Activated T-cell treated with anti-CD3 and anti-CD28 coated beads, Interleukin-2, amount 50 U/mL, for 48 hours (primary cell): Measurements from ENCODE around the gene TMEM127.
"Not testable (repeated sequence)": the region's sequence is repeated elsewhere in the genome, so short reads cannot be mapped to it uniquely, and the experiment has no call there.

ENCODE experiments used
- DNase-seq, 2 experiments: peaks; one replicate each; pipeline ENCODE4 v3.0.0-alpha.2; 2020

TMEM127 gene

GRCh38 chr2:96240341-96241038 lies 25.3 kb downstream of the TMEM127 start:
- DNase-seq, result no peak

GRCh38 chr2:96239745-96240264 lies 26.0 kb downstream of the TMEM127 start:
- no peak for DNase-seq

- no peak for DNase-seq
Observed at GRCh38 chr2:96239091-96239490, 26.7 kb downstream of the TMEM127 start.

GRCh38 chr2:96238266-96238665 lies 27.5 kb downstream of the TMEM127 start:
- DNase-seq, result no peak

GRCh38 chr2:96236882-96237281 lies 28.9 kb downstream of the TMEM127 start:
- no peak for DNase-seq

- no peak for DNase-seq
Observed at GRCh38 chr2:96233880-96234316, 31.9 kb downstream of the TMEM127 start.

GRCh38 chr2:96233436-96233835 lies 32.4 kb downstream of the TMEM127 start:
- no peak for DNase-seq

- DNase-seq, result no peak
Observed at GRCh38 chr2:96231316-96231715, 34.5 kb downstream of the TMEM127 start.

- DNase-seq, result no peak
Observed at GRCh38 chr2:96225016-96225533, 40.7 kb downstream of the TMEM127 start.

GRCh38 chr2:96221106-96221505 lies 44.7 kb downstream of the TMEM127 start:
- DNase-seq, result not testable (repeated sequence)

GRCh38 chr2:96219959-96220358 lies 45.8 kb downstream of the TMEM127 start:
- DNase-seq, result not testable (repeated sequence)

- DNase-seq, result no peak
Observed at GRCh38 chr2:96218508-96219131, 47.2 kb downstream of the TMEM127 start.

- no peak for DNase-seq
Observed at GRCh38 chr2:96214554-96214953, 51.2 kb downstream of the TMEM127 start.

GRCh38 chr2:96213379-96213778 lies 52.4 kb downstream of the TMEM127 start:
- DNase-seq, result no peak

- no peak for DNase-seq
Observed at GRCh38 chr2:96212339-96212738, 53.5 kb downstream of the TMEM127 start.

- DNase-seq, result no peak
Observed at GRCh38 chr2:96209729-96210085, 56.1 kb downstream of the TMEM127 start.

GRCh38 chr2:96209011-96209728 lies 56.6 kb downstream of the TMEM127 start:
- no peak for DNase-seq

GRCh38 chr2:96208143-96209010 lies 57.4 kb downstream of the TMEM127 start, which contains the start of gene STARD7:
STARD7 (minus strand) TSS chr2:96208827; CDS start chr2:96208434, 393 bp downstream.
- DNase-seq, result peak; percentile 98 to 99

GRCh38 chr2:96207774-96208142 lies 58.0 kb downstream of the TMEM127 start:
- DNase-seq, result no peak

- peak in 1 of 2 experiments; percentile 33 for DNase-seq
Observed at GRCh38 chr2:96207073-96207773, 58.6 kb downstream of the TMEM127 start.

GRCh38 chr2:96205888-96206287 lies 59.9 kb downstream of the TMEM127 start:
- DNase-seq, result no peak
